Omental fat pad (tissue), 4 donors: Measurements from ENCODE around the gene SLIT1. TPM values are rescaled to one million over a fixed set of nuclear protein-coding genes. Genes with fewer than 3 reads are reported as not detected.

ENCODE experiments used
- ATAC-seq: fragments of 150-250 bp; one replicate; pipeline ENCODE4 v1.9.1; 2016; ENCODE audit warnings: mild to moderate bottlenecking, moderate library complexity; ENCODE audit not compliant: low FRiP score
- DNase-seq: peaks from one replicate; pipeline ENCODE4 v3.0.0-alpha.2; 2019; ENCODE audit warnings: low spot score
- CTCF ChIP-seq, 3 donors: fragments of 450-650 bp; IDR thresholded peaks; one replicate each; pipeline ENCODE4 v1.5.1; 2016 to 2017; ENCODE audit warnings: antibody characterized with exemption in 3 of 3, mild to moderate bottlenecking in 3 of 3, moderate library complexity in 2 of 3
- total RNA-seq, 4 donors: library from RNA; depleted of rRNA; stranded (reverse); fragments of >200 nt; gene quantifications; one replicate each; pipeline ENCODE4 v1.1.0, GENCODE V29; 2016

Gene SLIT1
- total RNA-seq, 4 donors from 2014 or later = 0.12 to 1.1 (median 0.28) TPM

- ATAC-seq (no peak), DNase-seq (no peak)
- no peak for TF ChIP-seq CTCF (IDR thresholded peaks at IDR 0.05)
Observed at GRCh38 chr10:97057491-97058235, 128.1 kb downstream of the SLIT1 start.

- no peak for TF ChIP-seq CTCF (IDR thresholded peaks at IDR 0.05)
- ATAC-seq (no peak), DNase-seq (no peak)
Observed at GRCh38 chr10:97056003-97056630, 129.6 kb downstream of the SLIT1 start.

- ATAC-seq = no peak
- TF ChIP-seq CTCF (IDR thresholded peaks at IDR 0.05) = no peak
- no peak for DNase-seq
Observed at GRCh38 chr10:97053276-97053675, 132.5 kb downstream of the SLIT1 start.

- ATAC-seq = no peak
- TF ChIP-seq CTCF (IDR thresholded peaks at IDR 0.05) = no peak
Observed at GRCh38 chr10:97050956-97051496, 134.7 kb downstream of the SLIT1 start.

GRCh38 chr10:97050205-97050745 is 135.5 kb downstream of the SLIT1 start:
- ATAC-seq (no peak), DNase-seq (no peak)
- TF ChIP-seq CTCF (IDR thresholded peaks at IDR 0.05) = no peak

More at GRCh38 chr10:97050956-97051496, 134.7 kb downstream of the SLIT1 start:
- no peak for DNase-seq

GRCh38 chr10:97049670-97050069 is 136.1 kb downstream of the SLIT1 start:
- ATAC-seq = no peak
- no peak for TF ChIP-seq CTCF (IDR thresholded peaks at IDR 0.05)
- no peak for DNase-seq
